ENCODE results near the gene C20orf202. TPM values are rescaled to one million over a fixed set of nuclear protein-coding genes. Genes with fewer than 3 reads are reported as not detected.
A peak's percentile ranks its signal among the peaks of the same experiment; 100 is the strongest.
"Not testable (repeated sequence)": the region's sequence is repeated elsewhere in the genome, so short reads cannot be mapped to it uniquely, and the experiment has no call there.

Gene C20orf202
- total and polyA plus RNA-seq, 9 donors = 0.20 to 0.73 (median 0.43) TPM

- H3K36me3 ChIP-seq (ENCODE audit: control insufficient read depth, insufficient read depth, low read length); H3K4me3 ChIP-seq (ENCODE audit: low read length); H3K27ac ChIP-seq (ENCODE audit: low read length); H3K27me3 ChIP-seq (ENCODE audit: control insufficient read depth, insufficient read depth, low read length); H3K4me1 ChIP-seq (ENCODE audit: control insufficient read depth, insufficient read depth, low read length); DNase-seq; H3K9me3 ChIP-seq (replicated peaks; ENCODE audit: control insufficient read depth, low read depth, low read length): not testable (repeated sequence)
- WGBS (ENCODE audit: insufficient coverage) = 80% methylated on average over 16 of the region's 19 CpGs
Measured at GRCh38 chr20:1216527-1217427, 13.5 kb downstream of the C20orf202 start.

DNA sequence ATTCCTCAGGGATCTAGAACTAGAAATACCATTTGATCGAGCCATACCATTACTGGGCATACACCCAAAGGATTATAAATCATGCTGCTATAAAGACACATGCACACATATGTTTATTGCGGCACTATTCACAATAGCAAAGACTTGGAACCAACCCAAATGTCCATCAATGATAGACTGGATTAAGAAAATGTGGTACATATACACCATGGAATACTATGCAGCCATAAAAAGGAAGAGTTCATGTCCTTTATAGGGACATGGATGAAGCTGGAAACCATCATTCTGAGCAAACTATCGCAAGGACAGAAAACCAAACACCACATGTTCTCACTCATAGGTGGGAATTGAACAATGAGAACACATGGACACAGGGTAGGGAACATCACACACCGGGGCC, 19.5 kb downstream of the C20orf202 start:
- WGBS (ENCODE audit: insufficient coverage) = no CpG with 5 or more reads among the region's 4 CpGs

GRCh38 chr20:1224205-1224890, 21.1 kb downstream of the C20orf202 start:
- no peak for DNase-seq
- Histone ChIP-seq H3K27me3 (ENCODE audit: control insufficient read depth, insufficient read depth, low read length) (peaks cover 23% of the 10 kb centered on the region), H3K9me3 (replicated peaks; ENCODE audit: control insufficient read depth, low read depth, low read length) (no peaks in the 10 kb centered on the region), H3K27ac (ENCODE audit: low read length) (no peak overlapping the region), H3K4me1 (ENCODE audit: control insufficient read depth, insufficient read depth, low read length) (peaks cover 7% of the 10 kb centered on the region), H3K4me3 (ENCODE audit: low read length) (no peak overlapping the region), H3K36me3 (ENCODE audit: control insufficient read depth, insufficient read depth, low read length) (no peaks in the 10 kb centered on the region)
- WGBS (ENCODE audit: insufficient coverage) = 78% methylated on average over 17 of the region's 20 CpGs

More for the DNA sequence above, 19.5 kb downstream of the C20orf202 start:
- H3K27ac ChIP-seq (ENCODE audit: low read length); DNase-seq; H3K4me3 ChIP-seq (ENCODE audit: low read length); H3K4me1 ChIP-seq (ENCODE audit: control insufficient read depth, insufficient read depth, low read length); H3K36me3 ChIP-seq (ENCODE audit: control insufficient read depth, insufficient read depth, low read length); H3K9me3 ChIP-seq (replicated peaks; ENCODE audit: control insufficient read depth, low read depth, low read length): not testable (repeated sequence)
- H3K27me3 ChIP-seq (ENCODE audit: control insufficient read depth, insufficient read depth, low read length) = peaks cover 22% of the 10 kb centered on the region

GRCh38 chr20:1225263-1225782, 22.1 kb downstream of the C20orf202 start:
- Histone ChIP-seq H3K9me3 (replicated peaks; ENCODE audit: control insufficient read depth, low read depth, low read length) (no peaks in the 10 kb centered on the region), H3K27ac (ENCODE audit: low read length) (no peak overlapping the region), H3K4me3 (ENCODE audit: low read length) (peak overlapping the region; percentile 10), H3K36me3 (ENCODE audit: control insufficient read depth, insufficient read depth, low read length) (no peaks in the 10 kb centered on the region), H3K27me3 (ENCODE audit: control insufficient read depth, insufficient read depth, low read length) (peaks cover 24% of the 10 kb centered on the region), H3K4me1 (ENCODE audit: control insufficient read depth, insufficient read depth, low read length) (peaks cover 7% of the 10 kb centered on the region)
- WGBS (ENCODE audit: insufficient coverage) = 1% methylated on average over 20 of the region's 30 CpGs
- DNase-seq = no peak

DNA sequence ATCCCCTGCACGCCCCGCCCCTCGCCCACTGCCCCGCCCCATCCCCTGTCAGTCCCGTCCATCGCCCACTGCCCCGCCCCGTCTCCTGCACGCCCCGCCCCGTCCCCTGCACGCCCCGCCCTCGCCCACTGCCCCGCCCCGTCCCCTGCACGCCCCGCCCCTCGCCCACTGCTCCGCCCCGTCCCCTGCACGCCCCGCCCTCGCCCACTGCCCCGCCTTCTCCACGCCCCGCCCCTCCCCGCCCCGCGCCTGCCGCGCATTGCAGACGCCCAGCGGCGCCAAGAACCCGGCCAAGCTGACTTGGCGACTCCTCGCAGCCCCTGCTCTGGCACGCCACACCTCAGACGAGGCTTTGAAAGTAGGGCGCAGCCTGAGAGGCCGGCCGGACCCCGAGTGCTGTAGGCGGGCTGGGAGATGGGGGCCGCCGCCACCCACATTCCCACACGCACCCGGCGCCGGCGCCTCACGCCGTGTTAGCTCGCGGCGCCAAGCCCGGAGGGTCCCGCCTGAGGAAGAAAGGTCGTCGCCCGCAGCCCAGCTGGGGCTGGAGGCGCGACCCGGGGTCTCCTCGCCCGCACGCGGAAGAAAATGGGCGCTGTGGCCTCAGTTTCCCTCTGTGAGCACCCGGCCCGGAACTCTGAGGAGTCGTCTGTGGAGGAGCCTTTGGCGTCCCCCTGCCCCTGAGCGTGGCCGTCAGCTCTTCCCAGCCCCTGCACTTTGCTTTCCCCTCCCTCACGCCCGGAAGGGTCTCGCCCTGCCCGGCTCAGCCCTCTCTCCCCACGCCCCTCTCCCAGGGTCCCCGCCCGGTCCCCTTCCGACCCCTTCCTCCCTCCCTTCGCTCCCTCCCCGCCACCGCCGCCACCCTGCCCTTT, 22.8 kb downstream of the C20orf202 start, which contains the start of gene RAD21L1:
TSS of gene RAD21L1 (plus strand) at position 262 of the 872 bp plus-strand sequence. CDS start 2,410 bp downstream, outside the sequence.
- Histone ChIP-seq H3K27ac (ENCODE audit: low read length) (no peak within 1 kb of the TSS), H3K4me3 (ENCODE audit: low read length) (peak within 1 kb of the TSS; percentile 45), H3K27me3 (ENCODE audit: control insufficient read depth, insufficient read depth, low read length) (peaks cover 24% of the 10 kb centered on the region), H3K9me3 (replicated peaks; ENCODE audit: control insufficient read depth, low read depth, low read length) (no peaks in the 10 kb centered on the region), H3K36me3 (ENCODE audit: control insufficient read depth, insufficient read depth, low read length) (no peaks in the 10 kb centered on the region), H3K4me1 (ENCODE audit: control insufficient read depth, insufficient read depth, low read length) (peaks cover 7% of the 10 kb centered on the region)
- WGBS (ENCODE audit: insufficient coverage) = under 1% methylated on average over 59 of the region's 88 CpGs
- peak; percentile 30 for DNase-seq

DNA sequence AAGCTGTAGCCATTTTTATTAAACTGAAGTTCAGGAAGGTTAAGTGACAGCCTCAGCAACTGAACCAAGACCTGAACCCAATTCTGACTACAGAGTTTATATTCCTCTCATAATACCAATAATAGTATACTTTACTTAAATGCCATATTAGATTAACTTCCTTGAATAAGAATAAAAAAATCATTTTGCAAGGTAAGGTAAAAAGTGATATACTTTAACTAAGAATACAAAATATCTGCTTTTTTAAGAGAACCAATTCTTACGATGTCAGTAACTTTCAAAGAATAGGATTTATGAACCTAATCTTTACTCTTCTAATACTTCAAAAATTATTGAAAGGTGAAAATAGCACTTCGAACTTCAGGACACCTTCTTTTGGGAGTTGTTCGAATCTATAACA, 26.3 kb downstream of the C20orf202 start:
- no peak for DNase-seq
- peaks cover 19% of the 10 kb centered on the region for H3K27me3 ChIP-seq (ENCODE audit: control insufficient read depth, insufficient read depth, low read length)
- no CpG with 5 or more reads among the region's 3 CpGs for WGBS (ENCODE audit: insufficient coverage)

DNA sequence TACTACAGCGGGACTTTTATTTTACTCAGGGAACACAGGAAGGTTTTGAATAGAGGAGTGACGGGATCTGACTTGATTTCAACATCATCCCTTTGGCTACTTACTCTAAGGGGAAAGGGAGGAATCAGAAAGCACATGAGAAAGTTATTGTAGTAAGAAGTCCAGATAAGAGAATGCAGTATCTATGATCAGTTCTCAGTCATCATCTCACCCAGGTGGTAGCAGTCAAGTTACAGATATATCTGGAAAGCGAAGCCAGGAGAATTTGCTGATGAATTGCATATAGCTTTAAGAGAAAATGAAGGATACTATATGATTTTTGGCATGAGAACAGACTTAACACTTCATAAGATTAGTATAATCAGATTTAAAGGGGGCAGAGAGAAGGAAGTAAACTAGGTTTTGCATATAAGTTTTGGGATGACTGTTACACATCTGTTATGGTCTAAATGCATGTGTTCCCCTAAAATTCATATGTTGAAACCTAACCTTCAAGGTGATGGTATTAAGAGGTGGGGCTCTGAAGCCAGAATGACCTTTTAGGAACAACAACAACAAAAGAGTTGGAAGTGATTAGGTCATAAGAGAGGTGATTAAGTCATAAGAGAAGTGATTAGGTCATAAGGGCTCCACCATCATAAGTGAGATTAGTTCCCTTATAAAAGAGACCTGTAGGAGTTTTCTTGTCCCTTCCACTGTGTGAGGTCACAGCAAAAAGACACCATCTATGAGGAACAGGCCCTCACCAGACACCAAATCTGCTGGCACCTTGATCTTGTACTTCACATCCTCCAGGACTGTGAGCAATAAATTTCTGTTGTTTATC, 29.2 kb downstream of the C20orf202 start:
- no CpG with 5 or more reads among the region's 3 CpGs for WGBS (ENCODE audit: insufficient coverage)
- H3K27me3 ChIP-seq (ENCODE audit: control insufficient read depth, insufficient read depth, low read length) = peaks cover 2% of the 10 kb centered on the region

More for the DNA sequence above, 26.3 kb downstream of the C20orf202 start:
- peaks cover 7% of the 10 kb centered on the region for H3K4me1 ChIP-seq (ENCODE audit: control insufficient read depth, insufficient read depth, low read length)
- no peaks in the 10 kb centered on the region for H3K36me3 ChIP-seq (ENCODE audit: control insufficient read depth, insufficient read depth, low read length)
- H3K9me3 ChIP-seq (replicated peaks; ENCODE audit: control insufficient read depth, low read depth, low read length) = no peaks in the 10 kb centered on the region
- H3K27ac ChIP-seq (ENCODE audit: low read length) = no peak overlapping the region
- H3K4me3 ChIP-seq (ENCODE audit: low read length) = no peak overlapping the region

GRCh38 chr20:1240549-1240948, 37.3 kb downstream of the C20orf202 start:
- no peaks in the 10 kb centered on the region for H3K27me3 ChIP-seq (ENCODE audit: control insufficient read depth, insufficient read depth, low read length)
- no peak for DNase-seq
- H3K4me3 ChIP-seq (ENCODE audit: low read length) = no peak overlapping the region
- 50% methylated on average over 1 of the region's 5 CpGs for WGBS (ENCODE audit: insufficient coverage)
- no peaks in the 10 kb centered on the region for H3K36me3 ChIP-seq (ENCODE audit: control insufficient read depth, insufficient read depth, low read length)
- no peak overlapping the region for H3K27ac ChIP-seq (ENCODE audit: low read length)
- no peaks in the 10 kb centered on the region for H3K4me1 ChIP-seq (ENCODE audit: control insufficient read depth, insufficient read depth, low read length)
- no peaks in the 10 kb centered on the region for H3K9me3 ChIP-seq (replicated peaks; ENCODE audit: control insufficient read depth, low read depth, low read length)

More for the DNA sequence above, 29.2 kb downstream of the C20orf202 start:
- Histone ChIP-seq H3K36me3 (ENCODE audit: control insufficient read depth, insufficient read depth, low read length) (no peaks in the 10 kb centered on the region), H3K27ac (ENCODE audit: low read length) (no peak overlapping the region), H3K4me1 (ENCODE audit: control insufficient read depth, insufficient read depth, low read length) (no peaks in the 10 kb centered on the region), H3K9me3 (replicated peaks; ENCODE audit: control insufficient read depth, low read depth, low read length) (no peaks in the 10 kb centered on the region), H3K4me3 (ENCODE audit: low read length) (no peak overlapping the region)
- DNase-seq = no peak

DNA sequence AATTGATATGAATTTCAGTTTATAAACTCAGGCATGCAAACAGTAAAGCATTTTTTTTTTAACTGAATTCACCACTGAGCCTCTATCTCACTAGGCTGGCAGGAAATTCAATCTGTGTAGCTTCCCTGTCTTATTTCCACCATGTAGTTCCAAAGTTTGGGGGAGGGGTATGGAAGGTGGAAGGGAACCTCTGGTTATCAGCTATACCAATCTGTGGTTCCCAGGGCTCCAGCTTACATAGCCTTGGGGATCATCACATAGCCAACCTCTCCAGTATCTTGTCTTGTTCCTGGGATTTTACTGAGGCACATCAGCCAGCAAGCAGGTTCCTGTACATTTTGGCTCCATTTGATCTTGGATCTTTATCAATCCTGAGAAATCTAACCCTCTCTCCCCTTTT, 38.2 kb downstream of the C20orf202 start:
- Histone ChIP-seq H3K27me3 (ENCODE audit: control insufficient read depth, insufficient read depth, low read length) (no peaks in the 10 kb centered on the region), H3K4me1 (ENCODE audit: control insufficient read depth, insufficient read depth, low read length) (no peaks in the 10 kb centered on the region), H3K27ac (ENCODE audit: low read length) (no peak overlapping the region), H3K36me3 (ENCODE audit: control insufficient read depth, insufficient read depth, low read length) (no peaks in the 10 kb centered on the region), H3K9me3 (replicated peaks; ENCODE audit: control insufficient read depth, low read depth, low read length) (no peaks in the 10 kb centered on the region), H3K4me3 (ENCODE audit: low read length) (no peak overlapping the region)
- no peak for DNase-seq

Data from muscle of leg (tissue), 11 donors.